B cell (primary cell): ENCODE measurements around the gene TMEM42. TPM values are rescaled to one million over a fixed set of nuclear protein-coding genes. Genes with fewer than 3 reads are reported as not detected.

ENCODE experiments used
- ATAC-seq: fragments of 200-7000 bp; cut with Tn5 transposase; one replicate; pipeline ENCODE4 v1.10.0; 2021; ENCODE audit warnings: low read depth, mild to moderate bottlenecking, moderate number of reproducible peaks, moderate library complexity
- CTCF ChIA-PET: fragments of 350-600 bp; sonication (Branson Sonifier 250); formaldehyde crosslinking; loops from one replicate; lab custom pipeline; 2021; ENCODE audit warnings: antibody characterized with exemption, inconsistent platforms; lab: Charles Lee
- POLR2A ChIA-PET: fragments of 350-600 bp; sonication (Branson Sonifier 250); formaldehyde crosslinking; loops from one replicate; lab custom pipeline; 2021; ENCODE audit warnings: antibody characterized with exemption; lab: Charles Lee
- DNase-seq: peaks from one replicate; pipeline ENCODE4 v3.0.0; 2013
- H2AFZ ChIP-seq: 2 replicates; pipeline ENCODE4 v1.6.1; 2012; ENCODE audit warnings: mild to moderate bottlenecking, low read depth, low read length; ENCODE audit not compliant: insufficient read depth, poor library complexity, severe bottlenecking
- H3K27ac ChIP-seq, 2 donors: 1 replicate in 1 of 2; 2 replicates in 1 of 2; pipeline ENCODE4 v1.5.1; 2012 to 2013; ENCODE audit warnings: low read length in 2 of 2, mild to moderate bottlenecking in 2 of 2, moderate library complexity in 1 of 2
- H3K27me3 ChIP-seq, 4 experiments: fragments of 200-600 bp in 1 of 4; sonication (generic) in 1 of 4; replicated peaks in 1 of 4; 1 replicate in 2 of 4; 2 replicates in 2 of 4; pipeline versions ENCODE4 v1.6.1 to v1.7.0; 2013 to 2016; ENCODE audit warnings: low read length in 3 of 4, mild to moderate bottlenecking in 2 of 4, mixed read lengths in 1 of 4, moderate library complexity in 1 of 4; ENCODE audit not compliant: insufficient read depth in 4 of 4, control insufficient read depth in 3 of 4; ENCODE audit errors: control extremely low read depth in 1 of 4
- H3K36me3 ChIP-seq, 2 experiments: replicated peaks in 1 of 2; 1 replicate in 1 of 2; 2 replicates in 1 of 2; pipeline versions ENCODE4 v1.6.1 to v1.7.1; 2013; ENCODE audit warnings: low read length in 1 of 2; ENCODE audit not compliant: insufficient read depth in 2 of 2, control insufficient read depth in 1 of 2; ENCODE audit errors: control extremely low read depth in 1 of 2, extremely low read depth in 1 of 2
- H3K4me1 ChIP-seq, 2 donors: fragments of 200-600 bp in 1 of 2; sonication (generic) in 1 of 2; 1 replicate in 1 of 2; 2 replicates in 1 of 2; pipeline versions ENCODE4 v1.5.1 to v1.6.1; 2013 to 2017; ENCODE audit warnings: low read length in 2 of 2; ENCODE audit not compliant: control insufficient read depth in 2 of 2, insufficient read depth in 2 of 2
- H3K4me2 ChIP-seq: replicated peaks from 2 replicates; pipeline ENCODE3; 2012; ENCODE audit warnings: mild to moderate bottlenecking, low read depth, low read length; ENCODE audit not compliant: poor library complexity, severe bottlenecking
- H3K4me3 ChIP-seq, 5 experiments: fragments of 200-600 bp in 1 of 5; sonication (generic) in 1 of 5; 1 replicate in 3 of 5; 2 replicates in 2 of 5; pipeline versions ENCODE4 v1.5.1 to v1.7.0; 2011 to 2016; ENCODE audit warnings: low read length in 4 of 5, mild to moderate bottlenecking in 4 of 5, low read depth in 2 of 5, control low read depth in 1 of 5, moderate library complexity in 1 of 5; ENCODE audit not compliant: insufficient read depth in 1 of 5; ENCODE audit errors: control extremely low read depth in 1 of 5, extremely low read depth in 1 of 5
- H3K79me2 ChIP-seq: fragments of 200-600 bp; sonication (generic); one replicate; pipeline ENCODE4 v1.6.0; 2016; ENCODE audit warnings: low read length; ENCODE audit not compliant: control insufficient read depth, insufficient read depth
- H3K9ac ChIP-seq: fragments of 200-600 bp; sonication (generic); 2 replicates; pipeline ENCODE4 v1.6.1; 2017; ENCODE audit warnings: mild to moderate bottlenecking, low read length, moderate library complexity
- H3K9me3 ChIP-seq, 3 donors: one replicate each; pipeline versions ENCODE4 v1.6.1 to v1.7.1; 2013; ENCODE audit warnings: low read length in 2 of 3; ENCODE audit not compliant: control insufficient read depth in 2 of 3, insufficient read depth in 1 of 3; ENCODE audit errors: control extremely low read depth in 1 of 3
- H4K20me1 ChIP-seq: 2 replicates; pipeline ENCODE4 v1.6.0; 2012; ENCODE audit warnings: mild to moderate bottlenecking, low read length; ENCODE audit not compliant: insufficient read depth, control insufficient read depth, poor library complexity, severe bottlenecking
- H3K27ac Mint-ChIP-seq: one replicate; pipeline ENCODE4 v1.8.0; 2021; ENCODE audit warnings: mixed read lengths
- H3K27me3 Mint-ChIP-seq: one replicate; pipeline ENCODE4 v1.8.0; 2021; ENCODE audit warnings: mixed read lengths
- H3K4me1 Mint-ChIP-seq: one replicate; pipeline ENCODE4 v1.8.0; 2021; ENCODE audit warnings: mixed read lengths
- H3K4me3 Mint-ChIP-seq: one replicate; pipeline ENCODE4 v1.8.0; 2021; ENCODE audit warnings: mixed read lengths
- H3K9me3 Mint-ChIP-seq: one replicate; pipeline ENCODE4 v1.8.0; 2022; ENCODE audit warnings: mixed read lengths; ENCODE audit not compliant: insufficient read depth
- EZH2 ChIP-seq: IDR thresholded peaks from 2 replicates; pipeline ENCODE4 v1.6.1; 2012; ENCODE audit warnings: borderline replicate concordance, low read depth, mild to moderate bottlenecking, moderate library complexity, low read length; ENCODE audit not compliant: insufficient read depth, poor library complexity, severe bottlenecking
- WGBS: methylation state at CpG from one replicate; pipeline ENCODE4 v1.1.5; 2013; ENCODE audit warnings: missing lambda C conversion rate; ENCODE audit not compliant: insufficient coverage; 5-methylcytosine and 5-hydroxymethylcytosine counted together
- intact Hi-C: fragments of 100-400 bp; cut with micrococcal nuclease; formaldehyde crosslinking; loops from one replicate; pipeline ENCODE4 v1.10.0; 2022
- polyA plus RNA-seq: library from polyadenylated mRNA; depleted of rRNA; stranded (reverse); fragments of >200 nt; gene quantifications from 2 replicates; pipeline ENCODE4 v1.2.3, GENCODE V29; 2012
- total RNA-seq, 2 donors: library from RNA; stranded (reverse); fragments of 120-200 nt in 1 of 2; gene quantifications; 1 replicate in 1 of 2; 2 replicates in 1 of 2; pipeline versions ENCODE4 v1.2.3 to v1.2.4, GENCODE V29; 2013 to 2022
- TF ChIP-seq, protein P1 (sequence below): fragments of 200-600 bp; IDR thresholded peaks from one replicate; pipeline ENCODE4 v1.8.0; 2022; ENCODE audit warnings: antibody characterized with exemption, mild to moderate bottlenecking

Gene TMEM42
- total and polyA plus RNA-seq, 2 donors (not counting 1 experiment from before 2014, with no cell fraction given) = 22.6 to 32.4 TPM

DNA sequence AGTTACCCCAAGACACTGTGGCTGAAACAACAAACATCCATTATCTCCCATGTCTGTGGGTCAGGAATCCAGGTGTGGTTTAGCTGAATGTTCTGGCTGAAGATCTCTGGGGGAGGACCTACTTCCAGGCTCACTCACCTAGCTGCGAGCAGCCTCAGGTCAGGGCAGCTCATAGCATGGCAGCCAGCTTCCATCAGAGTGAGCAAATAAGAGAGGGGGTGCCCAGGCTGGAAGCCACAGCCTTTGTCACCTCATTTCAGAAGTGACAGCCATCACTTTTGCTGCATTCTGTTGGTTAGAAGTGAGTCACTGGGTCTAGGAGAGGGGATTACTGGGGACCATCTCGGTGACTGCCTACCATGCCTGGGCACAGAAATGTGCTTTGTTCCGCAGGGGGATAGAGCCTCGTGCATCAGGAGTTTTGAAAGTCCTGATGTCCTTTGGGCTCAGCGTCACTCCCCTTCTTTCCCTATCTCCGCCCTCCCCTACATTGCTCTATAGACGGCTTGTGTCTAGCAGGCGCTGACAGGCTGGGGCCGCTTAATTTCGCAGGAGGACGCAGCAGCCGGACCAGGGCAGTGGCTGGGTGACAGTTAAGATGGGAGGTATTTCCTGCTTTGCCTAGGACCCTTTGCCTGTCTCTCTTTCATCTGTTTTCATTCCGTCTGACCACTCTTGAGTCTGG is 38.1 kb downstream of the TMEM42 start:
- peaks cover 0 to 14% (median 3%) of the 10 kb centered on the region in 4 experiments for H3K27me3 ChIP-seq
- no peak overlapping the region for H3K4me3 Mint-ChIP-seq
- ATAC-seq (no peak), DNase-seq (no peak)
- ChIA-PET CTCF (no interaction called here), POLR2A (no interaction called here)
- TF ChIP-seq, protein P1, sequence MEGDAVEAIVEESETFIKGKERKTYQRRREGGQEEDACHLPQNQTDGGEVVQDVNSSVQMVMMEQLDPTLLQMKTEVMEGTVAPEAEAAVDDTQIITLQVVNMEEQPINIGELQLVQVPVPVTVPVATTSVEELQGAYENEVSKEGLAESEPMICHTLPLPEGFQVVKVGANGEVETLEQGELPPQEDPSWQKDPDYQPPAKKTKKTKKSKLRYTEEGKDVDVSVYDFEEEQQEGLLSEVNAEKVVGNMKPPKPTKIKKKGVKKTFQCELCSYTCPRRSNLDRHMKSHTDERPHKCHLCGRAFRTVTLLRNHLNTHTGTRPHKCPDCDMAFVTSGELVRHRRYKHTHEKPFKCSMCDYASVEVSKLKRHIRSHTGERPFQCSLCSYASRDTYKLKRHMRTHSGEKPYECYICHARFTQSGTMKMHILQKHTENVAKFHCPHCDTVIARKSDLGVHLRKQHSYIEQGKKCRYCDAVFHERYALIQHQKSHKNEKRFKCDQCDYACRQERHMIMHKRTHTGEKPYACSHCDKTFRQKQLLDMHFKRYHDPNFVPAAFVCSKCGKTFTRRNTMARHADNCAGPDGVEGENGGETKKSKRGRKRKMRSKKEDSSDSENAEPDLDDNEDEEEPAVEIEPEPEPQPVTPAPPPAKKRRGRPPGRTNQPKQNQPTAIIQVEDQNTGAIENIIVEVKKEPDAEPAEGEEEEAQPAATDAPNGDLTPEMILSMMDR = no peak
- no peak for TF ChIP-seq EZH2
- H3K79me2 ChIP-seq = no peaks in the 10 kb centered on the region
- no peaks in the 10 kb centered on the region for H3K9me3 ChIP-seq
- no peak overlapping the region for H3K4me3 ChIP-seq
- no peaks in the 10 kb centered on the region for H3K36me3 ChIP-seq
- no peaks in the 10 kb centered on the region for H3K4me1 ChIP-seq
- no peak overlapping the region for H3K4me2 ChIP-seq
- 80% methylated on average over 8 of the region's 13 CpGs for WGBS
- peaks cover 17% of the 10 kb centered on the region for H3K27me3 Mint-ChIP-seq
- no peaks in the 10 kb centered on the region for H3K9me3 Mint-ChIP-seq
- no peaks in the 10 kb centered on the region for H4K20me1 ChIP-seq
- intact Hi-C loops = no loop called here
- peaks cover 5% of the 10 kb centered on the region for H3K4me1 Mint-ChIP-seq
- no peak overlapping the region for H3K9ac ChIP-seq
- no peak overlapping the region for H2AFZ ChIP-seq
- no peak overlapping the region for H3K27ac Mint-ChIP-seq
- H3K27ac ChIP-seq = no peak overlapping the region

DNA sequence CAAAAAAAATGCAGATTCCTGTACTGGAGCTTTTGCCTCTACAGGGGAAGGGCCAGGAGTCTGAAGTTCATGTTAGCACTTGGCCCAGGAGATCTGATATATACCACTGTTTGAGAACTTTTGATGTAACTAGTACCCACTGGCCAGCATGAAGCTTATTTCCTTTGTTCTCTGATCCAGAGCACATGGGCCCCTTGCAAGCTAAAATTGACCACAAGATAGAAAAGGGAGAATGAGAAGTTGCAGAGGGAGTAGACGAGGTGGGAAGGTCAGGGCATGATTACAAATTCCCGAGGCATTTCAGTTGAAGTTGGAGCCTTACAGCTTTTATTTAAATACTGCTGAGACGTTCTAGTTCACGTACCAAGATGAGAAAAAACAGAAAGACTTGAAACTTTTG is 40.9 kb downstream of the TMEM42 start:
- Histone ChIP-seq H3K4me1 (no peaks in the 10 kb centered on the region), H3K79me2 (no peaks in the 10 kb centered on the region), H4K20me1 (no peaks in the 10 kb centered on the region), H3K4me3 (no peak overlapping the region), H3K9me3 (peaks cover 0 to 10% (median 0%) of the 10 kb centered on the region in 3 donors), H3K27ac (no peak overlapping the region), H3K9ac (no peak overlapping the region), H3K27me3 (peaks cover 0 to 14% (median 3%) of the 10 kb centered on the region in 4 experiments), H3K4me2 (no peak overlapping the region), H2AFZ (no peak overlapping the region), H3K36me3 (no peaks in the 10 kb centered on the region)
- no peak overlapping the region for H3K27ac Mint-ChIP-seq
- peaks cover 23% of the 10 kb centered on the region for H3K27me3 Mint-ChIP-seq
- intact Hi-C loops = no loop called here
- CTCF ChIA-PET = interaction anchor here (1.6 kb wide), 1 partner anchor 11 kb away, joined by 4 read pairs; no protein-coding TSS in a partner anchor
- H3K9me3 Mint-ChIP-seq = no peaks in the 10 kb centered on the region
- DNase-seq = no peak
- H3K4me3 Mint-ChIP-seq = no peak overlapping the region
- TF ChIP-seq, protein P1 = no peak
- TF ChIP-seq EZH2 = no peak
- POLR2A ChIA-PET = no interaction called here
- WGBS = 77% methylated on average over 2 of the region's 4 CpGs
- no peaks in the 10 kb centered on the region for H3K4me1 Mint-ChIP-seq
- ATAC-seq = no peak
